NCI-H524 treated with DMSO at 0.1 percent for 48 hours (cell line): ENCODE results near the gene CCDC127.
"Not testable (repeated sequence)": the region's sequence is repeated elsewhere in the genome, so short reads cannot be mapped to it uniquely, and the experiment has no call there.

Source experiments
- DNase-seq: peaks from one replicate; lab custom pipeline; 2025; lab: John Stamatoyannopoulos, UW

The CCDC127 gene

GRCh38 chr5:217494-218456 lies at the start of gene CCDC127, which contains the start of gene SDHA:
CCDC127 (minus strand) TSS chr5:218153; CDS start chr5:216849, 1,304 bp downstream.
SDHA (plus strand) TSS chr5:218320; CDS start chr5:218356, 36 bp downstream.
- DNase-seq, result peak; percentile 64

GRCh38 chr5:267716-268115 lies 49.8 kb upstream of the CCDC127 start:
- no peak for DNase-seq

- DNase-seq, result not testable (repeated sequence)
These were observed 48.5 kb upstream of the CCDC127 start for GRCh38 chr5:266311-267026.

- no peak for DNase-seq
These were observed 46.4 kb upstream of the CCDC127 start for GRCh38 chr5:264338-264737.

DNA sequence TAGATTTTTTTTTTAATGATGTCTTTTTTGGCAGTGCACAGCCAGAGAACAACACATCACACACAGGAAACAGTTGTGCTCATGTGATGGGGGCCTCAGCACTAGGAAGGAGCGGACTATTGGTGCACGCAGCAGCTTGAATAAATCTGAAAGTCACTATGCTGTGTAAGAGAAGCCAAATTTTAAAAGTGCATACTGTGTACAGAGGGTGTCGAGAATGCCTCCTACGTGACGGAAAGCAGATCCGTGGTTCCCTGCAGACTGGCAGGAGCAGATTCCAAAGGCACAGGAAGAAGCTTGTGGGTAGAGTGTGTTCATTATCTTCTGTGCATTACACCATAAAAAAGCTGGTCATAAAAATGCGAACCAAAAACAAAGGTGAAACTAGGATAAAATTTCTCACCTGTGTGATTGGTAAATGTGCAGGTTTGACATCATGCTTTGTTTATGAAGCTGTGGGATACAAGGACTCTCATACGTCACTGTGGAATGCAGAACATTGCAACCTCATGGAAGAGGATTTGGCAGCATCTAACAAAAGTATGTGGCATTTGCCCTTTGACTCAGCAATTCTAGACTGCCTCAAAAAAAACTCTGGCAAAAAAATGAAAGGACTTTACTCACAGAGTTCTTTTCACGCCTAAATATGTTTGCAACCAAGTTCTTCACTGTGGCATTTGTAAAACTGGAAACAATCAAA lies 45.5 kb upstream of the CCDC127 start:
- not testable (repeated sequence) for DNase-seq

DNA sequence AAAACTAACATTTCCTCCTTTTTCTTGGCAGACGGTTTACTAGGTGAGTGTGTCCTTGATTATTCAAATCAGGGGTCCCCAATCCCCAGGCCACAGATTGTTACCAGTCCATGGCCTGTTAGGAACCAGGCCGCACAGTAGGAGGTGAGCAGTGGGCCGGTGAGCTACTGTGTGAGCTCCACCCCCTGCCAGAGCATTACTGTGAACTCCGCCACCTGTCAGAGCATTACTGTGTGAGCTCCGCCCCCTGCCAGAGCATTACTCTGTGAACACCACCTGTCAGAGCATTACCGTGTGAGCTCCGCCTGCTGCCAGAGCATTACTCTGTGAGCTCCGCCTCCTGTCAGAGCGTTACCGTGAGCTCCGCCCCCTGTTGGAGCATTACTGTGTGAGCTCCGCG lies 39.2 kb upstream of the CCDC127 start:
- no peak for DNase-seq

DNA sequence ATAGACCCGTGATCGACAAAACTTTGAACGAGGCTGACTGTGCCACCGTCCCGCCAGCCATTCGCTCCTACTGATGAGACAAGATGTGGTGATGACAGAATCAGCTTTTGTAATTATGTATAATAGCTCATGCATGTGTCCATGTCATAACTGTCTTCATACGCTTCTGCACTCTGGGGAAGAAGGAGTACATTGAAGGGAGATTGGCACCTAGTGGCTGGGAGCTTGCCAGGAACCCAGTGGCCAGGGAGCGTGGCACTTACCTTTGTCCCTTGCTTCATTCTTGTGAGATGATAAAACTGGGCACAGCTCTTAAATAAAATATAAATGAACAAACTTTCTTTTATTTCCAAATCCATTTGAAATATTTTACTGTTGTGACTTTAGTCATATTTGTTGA lies 38.4 kb upstream of the CCDC127 start:
- not testable (repeated sequence) for DNase-seq

DNA sequence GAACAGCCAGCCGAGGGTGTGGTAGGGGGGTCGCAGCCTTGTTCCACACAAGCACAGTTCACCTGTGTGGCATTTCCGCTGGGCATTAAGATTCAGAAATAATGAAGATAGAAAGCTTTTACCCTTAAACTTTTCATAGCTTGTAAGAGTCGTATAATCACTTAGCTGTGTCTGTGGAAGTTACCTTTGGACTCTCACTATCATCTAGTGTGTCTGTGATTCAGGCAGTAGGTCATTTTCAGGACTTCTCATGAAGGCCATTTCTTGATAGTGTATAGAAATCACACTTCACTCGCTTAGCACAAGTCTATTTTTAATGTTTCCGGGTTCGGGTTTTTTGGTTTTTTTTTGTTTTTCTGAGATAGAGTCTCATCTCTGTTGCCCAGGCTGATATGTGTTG lies 37.2 kb upstream of the CCDC127 start:
- DNase-seq, result not testable (repeated sequence)

GRCh38 chr5:254322-254721 lies 36.4 kb upstream of the CCDC127 start:
- DNase-seq, result not testable (repeated sequence)

DNA sequence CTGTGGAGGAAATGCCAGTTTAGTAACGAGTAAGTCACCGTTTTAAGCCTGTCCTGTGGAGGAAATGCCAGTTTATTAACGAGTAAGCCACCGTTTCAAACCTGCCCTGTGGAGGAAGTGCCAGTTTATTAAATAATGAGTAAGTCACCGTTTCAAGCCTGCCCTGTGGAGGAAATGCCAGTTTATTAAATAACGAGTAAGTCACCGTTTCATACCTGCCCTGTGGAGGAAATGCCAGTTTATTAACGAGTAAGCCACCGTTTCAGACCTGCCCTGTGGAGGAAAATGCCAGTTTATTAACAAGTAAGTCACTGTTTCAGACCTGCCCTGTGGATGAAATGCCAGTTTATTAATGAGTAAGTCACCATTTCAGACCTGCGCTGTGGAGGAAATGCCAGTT lies 34.6 kb upstream of the CCDC127 start:
- no peak for DNase-seq

DNA sequence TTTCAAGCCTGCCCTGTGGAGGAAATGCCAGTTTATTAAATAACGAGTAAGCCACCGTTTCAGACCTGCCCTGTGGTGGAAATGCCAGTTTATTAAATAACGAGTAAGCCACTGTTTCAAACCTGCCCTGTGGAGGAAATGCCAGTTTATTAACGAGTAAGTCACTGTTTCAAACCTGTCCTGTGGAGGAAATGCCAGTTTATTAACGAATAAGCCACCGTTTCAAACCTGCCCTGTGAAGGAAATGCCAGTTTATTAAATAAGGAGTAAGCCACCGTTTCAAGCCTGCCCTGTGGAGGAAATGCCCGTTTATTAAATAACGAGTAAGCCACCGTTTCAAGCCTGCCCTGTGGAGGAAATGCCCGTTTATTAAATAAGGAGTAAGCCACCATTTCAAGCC lies 34.0 kb upstream of the CCDC127 start:
- not testable (repeated sequence) for DNase-seq

DNA sequence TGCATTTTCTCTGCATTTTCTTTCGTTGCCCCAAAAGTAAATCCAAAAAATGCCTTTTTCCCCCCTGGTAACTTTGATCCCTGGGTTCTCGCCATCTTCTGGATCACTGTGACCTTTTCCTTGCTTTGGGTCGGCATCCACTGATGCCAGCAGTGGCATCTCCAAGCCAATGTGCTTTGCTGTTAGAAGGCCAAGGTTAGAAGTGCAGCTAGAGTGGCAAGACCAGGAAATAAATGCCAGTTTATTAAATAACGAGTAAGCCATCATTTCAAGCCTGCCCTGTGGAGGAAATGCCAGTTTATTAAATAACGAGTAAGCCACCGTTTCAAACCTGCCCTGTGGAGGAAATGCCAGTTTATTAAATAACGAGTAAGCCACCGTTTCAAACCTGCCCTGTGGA lies 33.6 kb upstream of the CCDC127 start:
- not testable (repeated sequence) for DNase-seq

- not testable (repeated sequence) for DNase-seq
These were observed 33.1 kb upstream of the CCDC127 start for GRCh38 chr5:251016-251415.

DNA sequence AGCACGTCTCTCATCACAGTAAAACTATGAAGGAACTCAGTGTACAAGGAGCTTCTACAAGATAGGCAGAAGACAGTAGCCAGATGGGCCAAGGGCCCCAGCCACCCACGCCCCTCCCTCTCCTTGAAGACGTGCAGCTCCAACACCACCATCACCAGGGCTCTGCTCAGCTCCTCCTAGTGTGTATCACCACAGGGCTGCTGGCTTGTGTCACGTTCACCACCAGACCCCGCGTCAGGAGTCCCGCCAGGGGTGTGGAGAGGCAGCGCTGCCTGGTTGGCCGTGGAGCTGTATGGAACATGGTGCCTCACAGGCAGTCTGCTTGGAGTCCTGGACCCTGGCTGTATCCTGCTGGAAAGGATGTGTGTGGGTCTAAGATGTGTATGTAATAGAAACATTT lies 32.4 kb upstream of the CCDC127 start:
- DNase-seq, result not testable (repeated sequence)

DNA sequence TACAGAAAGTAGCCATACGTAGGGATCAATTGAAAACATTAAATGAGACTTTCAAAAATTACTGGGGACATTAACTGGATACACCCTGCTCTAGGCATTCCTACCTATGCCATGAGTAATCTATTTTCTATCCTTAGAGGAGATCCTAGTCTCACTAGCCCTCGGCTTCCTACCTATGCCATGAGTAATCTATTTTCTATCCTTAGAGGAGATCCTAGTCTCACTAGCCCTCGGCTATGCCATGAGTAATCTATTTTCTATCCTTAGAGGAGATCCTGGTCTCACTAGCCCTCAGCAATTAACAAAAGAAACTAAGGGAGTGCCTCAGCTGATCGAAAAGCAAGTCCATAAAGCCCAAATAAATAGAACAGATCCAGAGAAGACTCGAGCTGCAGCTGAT lies 27.8 kb upstream of the CCDC127 start:
- not testable (repeated sequence) for DNase-seq

DNA sequence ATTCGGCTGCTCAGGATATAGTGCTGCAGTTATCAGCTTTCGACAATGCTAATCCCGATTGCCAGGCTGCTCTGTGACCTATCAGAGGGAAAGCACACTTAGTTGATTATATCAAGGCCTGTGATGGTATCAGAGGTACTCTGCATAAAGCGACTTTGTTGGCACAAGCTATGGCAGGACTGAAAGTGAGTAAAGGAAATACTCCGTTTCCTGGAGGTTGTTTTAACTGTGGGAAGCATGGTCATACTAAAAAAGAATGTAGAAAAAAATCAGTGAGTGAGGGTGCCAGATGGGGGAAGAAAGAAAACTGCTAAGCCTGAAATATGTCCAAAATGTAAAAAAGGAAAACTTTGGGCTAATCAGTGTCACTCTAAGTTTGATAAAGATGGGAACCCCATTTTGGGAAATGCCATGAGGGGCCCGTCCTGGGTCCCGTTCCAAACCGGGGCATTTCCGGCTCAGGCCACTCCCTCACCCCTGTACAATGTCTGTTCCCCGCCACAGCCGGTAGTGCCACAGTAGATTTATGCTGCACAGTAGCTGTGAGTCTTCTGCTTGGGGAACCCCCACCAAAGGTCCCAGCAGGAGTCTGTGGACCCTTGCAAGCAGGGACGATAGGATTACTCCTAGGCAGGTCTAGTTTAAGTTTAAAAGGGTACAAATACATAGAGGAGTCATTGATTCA lies 25.9 kb upstream of the CCDC127 start:
- not testable (repeated sequence) for DNase-seq

- DNase-seq, result not testable (repeated sequence)
These were observed 23.2 kb upstream of the CCDC127 start for GRCh38 chr5:241045-241669.

DNA sequence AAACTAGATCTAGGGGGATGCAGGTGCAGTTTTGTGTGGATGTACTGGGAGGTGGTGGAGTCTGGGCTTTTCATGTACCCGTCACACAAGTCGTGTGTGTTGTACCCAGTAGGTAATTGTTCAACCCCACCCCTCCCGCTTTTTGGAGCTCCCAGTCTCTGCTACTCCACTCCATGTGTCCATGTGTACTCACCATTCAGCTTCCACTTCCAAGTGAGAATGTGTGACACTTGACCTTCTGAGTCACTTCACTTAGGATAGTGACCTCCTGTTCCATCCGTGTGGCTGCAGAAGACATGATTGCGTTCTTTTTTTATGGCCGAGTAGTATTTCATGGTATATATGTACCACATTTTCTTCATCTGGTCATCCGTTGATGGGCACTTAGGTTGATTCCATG lies 22.6 kb upstream of the CCDC127 start:
- DNase-seq, result not testable (repeated sequence)

DNA sequence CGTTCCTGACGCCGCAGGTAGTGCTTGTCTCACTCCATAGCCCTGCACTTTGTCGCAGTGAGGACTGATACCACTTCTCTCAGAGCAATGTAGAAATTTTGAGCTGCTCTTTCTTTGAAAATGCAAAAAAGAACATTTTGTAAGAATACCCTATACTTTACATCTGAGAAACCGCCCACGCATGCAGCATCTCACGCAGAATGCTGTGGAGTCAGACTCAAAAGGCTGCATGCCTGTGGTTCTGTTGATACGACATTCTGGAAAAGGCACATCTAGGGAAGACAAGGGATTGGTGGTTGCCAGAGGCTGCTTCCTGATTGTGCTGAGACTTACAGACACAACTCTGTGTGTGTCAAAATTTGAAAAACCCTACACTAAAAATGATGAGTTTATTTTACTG lies 20.0 kb upstream of the CCDC127 start:
- DNase-seq, result not testable (repeated sequence)

DNA sequence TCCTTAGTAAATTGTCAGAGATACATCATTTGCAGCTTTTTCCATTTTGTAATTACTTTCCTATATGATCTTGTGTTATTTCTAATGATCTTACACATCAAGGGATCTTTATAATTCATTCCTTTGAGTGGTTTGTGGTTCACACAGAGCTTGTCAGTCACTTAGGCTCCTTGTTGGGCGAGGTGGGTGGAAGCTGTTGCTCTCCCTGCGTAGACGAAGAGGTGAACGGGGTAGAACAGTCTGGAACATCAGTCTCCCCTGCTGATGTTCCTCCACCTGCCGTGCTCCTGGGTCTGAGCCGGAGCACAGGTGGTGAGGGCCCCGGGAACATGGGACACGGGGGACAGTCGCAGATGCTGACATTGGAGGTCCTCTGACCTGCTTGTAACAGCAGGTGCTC lies 17.6 kb upstream of the CCDC127 start:
- DNase-seq, result not testable (repeated sequence)

GRCh38 chr5:234450-234849 lies 16.5 kb upstream of the CCDC127 start:
- DNase-seq, result no peak
